GM12873 (cell line): ENCODE results near the gene ZNF609.
A peak's percentile ranks its signal among the peaks of the same experiment; 100 is the strongest.

ENCODE experiments used
- TF ChIP-seq, protein P1 (sequence below): IDR thresholded peaks from 2 replicates; pipeline ENCODE4 v1.5.1; 2012; ENCODE audit warnings: low read depth, mild to moderate bottlenecking, moderate library complexity, low read length, control low read depth; ENCODE audit not compliant: insufficient read depth; ENCODE audit errors: missing control alignments

The ZNF609 gene

DNA sequence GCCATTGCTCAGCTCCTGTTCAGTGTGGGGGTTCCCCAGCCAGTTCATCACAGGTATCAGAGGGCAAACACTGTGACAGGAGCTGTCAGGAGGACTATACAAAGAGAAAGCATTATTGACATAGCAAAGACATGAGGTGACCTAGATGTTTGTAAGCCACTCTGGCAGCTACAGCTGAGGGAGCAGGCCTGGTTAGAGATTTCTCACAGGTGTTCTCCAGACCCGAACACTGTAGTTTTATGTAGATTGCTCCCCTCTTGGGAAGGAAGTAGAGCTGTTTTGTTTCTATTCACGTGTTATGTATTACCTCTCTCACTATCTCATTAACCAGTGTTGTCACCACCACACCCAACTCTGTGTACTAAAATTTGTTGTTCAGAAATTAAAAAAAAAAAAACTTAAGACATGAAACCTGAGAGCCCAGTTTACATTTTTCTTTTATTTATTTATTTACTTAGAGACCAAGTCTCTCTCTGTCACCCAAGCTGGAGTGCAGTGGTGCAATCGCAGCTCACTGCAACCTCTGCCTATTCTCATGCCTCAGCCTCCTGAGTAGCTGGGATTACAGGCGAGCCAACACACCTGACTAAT lies 191.3 kb downstream of the ZNF609 start:
- TF ChIP-seq, protein P1, sequence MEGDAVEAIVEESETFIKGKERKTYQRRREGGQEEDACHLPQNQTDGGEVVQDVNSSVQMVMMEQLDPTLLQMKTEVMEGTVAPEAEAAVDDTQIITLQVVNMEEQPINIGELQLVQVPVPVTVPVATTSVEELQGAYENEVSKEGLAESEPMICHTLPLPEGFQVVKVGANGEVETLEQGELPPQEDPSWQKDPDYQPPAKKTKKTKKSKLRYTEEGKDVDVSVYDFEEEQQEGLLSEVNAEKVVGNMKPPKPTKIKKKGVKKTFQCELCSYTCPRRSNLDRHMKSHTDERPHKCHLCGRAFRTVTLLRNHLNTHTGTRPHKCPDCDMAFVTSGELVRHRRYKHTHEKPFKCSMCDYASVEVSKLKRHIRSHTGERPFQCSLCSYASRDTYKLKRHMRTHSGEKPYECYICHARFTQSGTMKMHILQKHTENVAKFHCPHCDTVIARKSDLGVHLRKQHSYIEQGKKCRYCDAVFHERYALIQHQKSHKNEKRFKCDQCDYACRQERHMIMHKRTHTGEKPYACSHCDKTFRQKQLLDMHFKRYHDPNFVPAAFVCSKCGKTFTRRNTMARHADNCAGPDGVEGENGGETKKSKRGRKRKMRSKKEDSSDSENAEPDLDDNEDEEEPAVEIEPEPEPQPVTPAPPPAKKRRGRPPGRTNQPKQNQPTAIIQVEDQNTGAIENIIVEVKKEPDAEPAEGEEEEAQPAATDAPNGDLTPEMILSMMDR: no peak

DNA sequence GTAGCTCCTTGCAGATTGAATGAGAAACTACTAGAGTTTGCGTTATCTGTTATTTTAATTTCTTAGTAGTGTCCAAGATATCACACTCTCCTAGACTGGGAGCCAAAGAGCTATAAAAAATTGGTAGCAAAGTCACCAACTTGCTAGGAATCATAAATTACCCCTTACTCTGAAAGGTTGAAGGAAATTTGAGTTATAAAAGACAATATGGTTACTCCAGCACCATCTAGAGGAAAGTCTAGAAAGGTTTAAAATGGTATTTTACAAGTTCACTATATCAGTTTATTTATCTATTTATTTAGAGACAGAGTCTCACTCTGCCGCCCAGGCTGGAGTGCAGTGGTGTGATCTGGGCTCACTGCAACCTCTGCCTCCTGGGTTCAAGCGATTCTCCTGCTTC lies 193.4 kb downstream of the ZNF609 start:
- TF ChIP-seq, protein P1: peak; percentile 30

DNA sequence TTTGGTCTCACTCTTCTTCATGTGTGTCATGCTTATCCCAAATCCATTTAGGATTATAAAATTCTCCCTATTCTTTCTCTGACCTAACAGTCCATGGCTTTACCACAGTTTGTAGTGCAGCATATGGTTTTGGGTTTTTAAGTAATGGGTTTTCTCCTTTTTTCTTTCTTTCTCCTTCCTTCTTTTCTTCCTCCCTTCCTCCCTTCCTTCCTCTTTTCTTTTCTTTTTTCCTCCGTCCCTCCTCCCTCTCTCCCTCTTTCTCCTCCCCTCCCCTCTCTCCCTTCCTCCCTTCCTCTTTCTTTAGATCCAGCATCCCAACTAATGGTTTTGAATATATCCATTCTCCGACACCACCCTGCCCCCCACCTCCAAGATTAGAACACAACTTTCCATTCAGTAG lies 196.1 kb downstream of the ZNF609 start:
- TF ChIP-seq, protein P1: no peak

DNA sequence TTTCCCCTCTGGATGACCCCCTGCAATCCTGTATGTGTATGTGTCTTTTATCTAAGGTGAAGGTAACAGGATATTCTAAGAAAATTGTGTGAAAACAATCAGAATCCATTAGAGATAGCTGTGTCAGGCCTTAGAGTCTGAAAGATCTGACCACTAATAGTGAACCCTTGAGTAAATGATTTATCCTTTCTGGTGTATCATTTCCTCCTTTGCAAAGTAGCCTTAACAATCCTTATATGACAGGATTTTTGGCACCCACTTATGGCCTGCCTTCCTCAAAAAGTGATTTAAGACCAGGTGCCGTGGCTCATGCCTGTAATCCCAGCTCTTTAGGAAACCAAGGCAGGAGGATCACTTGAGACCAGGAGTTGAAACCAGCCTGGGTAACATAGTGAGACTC lies 204.8 kb downstream of the ZNF609 start:
- TF ChIP-seq, protein P1: no peak

DNA sequence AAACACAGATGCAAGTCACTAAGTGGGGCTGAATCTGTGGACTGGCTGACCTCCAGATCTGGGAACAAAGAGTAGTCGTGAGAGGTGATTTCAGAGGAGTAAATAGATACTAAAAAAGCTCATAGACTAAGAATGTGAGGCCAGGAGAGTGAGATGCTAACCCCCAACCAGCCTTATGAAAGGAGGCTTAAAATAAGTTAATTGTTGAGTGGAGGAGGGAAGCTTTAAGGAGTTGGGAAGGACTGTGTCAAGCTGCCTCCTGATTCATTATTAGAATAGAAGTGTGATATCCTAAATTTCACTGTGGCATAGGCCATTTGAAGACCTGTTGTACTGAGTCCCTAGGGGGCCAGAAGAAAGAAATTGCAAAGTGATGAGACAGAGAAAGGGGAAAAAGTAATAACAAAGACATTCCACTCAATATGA lies 207.4 kb downstream of the ZNF609 start:
- TF ChIP-seq, protein P1: no peak

DNA sequence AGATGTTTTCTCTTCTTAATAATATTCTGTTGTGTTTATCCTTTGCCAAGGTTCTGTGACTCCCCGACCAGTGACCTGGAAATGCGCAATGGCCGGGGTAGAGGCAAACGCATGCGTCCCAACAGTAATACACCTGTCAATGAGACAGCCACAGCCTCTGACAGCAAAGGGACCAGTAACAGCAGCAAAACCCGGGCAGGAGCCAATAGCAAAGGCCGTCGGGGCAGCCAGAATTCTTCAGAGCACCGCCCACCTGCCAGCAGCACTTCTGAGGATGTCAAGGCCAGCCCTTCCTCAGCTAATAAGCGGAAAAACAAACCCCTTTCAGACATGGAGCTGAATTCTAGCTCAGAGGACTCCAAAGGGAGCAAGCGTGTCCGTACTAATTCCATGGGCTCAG lies 213.5 kb downstream of the ZNF609 start:
- TF ChIP-seq, protein P1: no peak

DNA sequence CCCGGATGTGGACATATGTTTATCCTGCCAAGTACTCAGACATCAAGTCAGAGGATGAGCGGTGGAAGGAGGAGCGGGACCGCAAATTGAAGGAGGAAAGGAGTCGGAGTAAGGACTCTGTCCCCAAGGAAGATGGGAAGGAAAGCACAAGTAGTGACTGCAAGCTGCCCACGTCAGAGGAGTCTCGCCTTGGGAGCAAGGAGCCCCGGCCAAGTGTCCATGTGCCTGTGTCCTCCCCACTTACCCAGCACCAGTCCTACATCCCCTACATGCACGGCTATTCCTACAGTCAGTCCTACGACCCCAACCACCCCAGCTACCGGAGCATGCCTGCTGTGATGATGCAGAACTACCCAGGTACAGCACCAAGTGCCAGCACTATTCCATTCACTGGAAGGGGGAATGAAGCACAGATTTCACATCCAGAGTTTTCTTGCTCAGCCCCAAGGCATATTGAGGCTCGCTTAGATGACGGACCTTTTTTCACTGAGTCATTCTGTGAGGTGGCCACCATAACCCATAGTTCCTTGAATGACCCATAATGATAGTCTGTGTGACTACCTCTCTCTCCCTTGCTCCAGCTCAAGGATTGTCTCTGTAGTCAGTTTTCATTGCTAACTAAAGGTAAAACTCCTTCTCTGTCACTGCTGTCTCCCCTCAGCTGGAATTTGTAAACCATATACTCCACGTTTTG lies 217.9 kb downstream of the ZNF609 start:
- TF ChIP-seq, protein P1: no peak
